ENCODE results near the gene MRPL30.

The MRPL30 gene

DNA sequence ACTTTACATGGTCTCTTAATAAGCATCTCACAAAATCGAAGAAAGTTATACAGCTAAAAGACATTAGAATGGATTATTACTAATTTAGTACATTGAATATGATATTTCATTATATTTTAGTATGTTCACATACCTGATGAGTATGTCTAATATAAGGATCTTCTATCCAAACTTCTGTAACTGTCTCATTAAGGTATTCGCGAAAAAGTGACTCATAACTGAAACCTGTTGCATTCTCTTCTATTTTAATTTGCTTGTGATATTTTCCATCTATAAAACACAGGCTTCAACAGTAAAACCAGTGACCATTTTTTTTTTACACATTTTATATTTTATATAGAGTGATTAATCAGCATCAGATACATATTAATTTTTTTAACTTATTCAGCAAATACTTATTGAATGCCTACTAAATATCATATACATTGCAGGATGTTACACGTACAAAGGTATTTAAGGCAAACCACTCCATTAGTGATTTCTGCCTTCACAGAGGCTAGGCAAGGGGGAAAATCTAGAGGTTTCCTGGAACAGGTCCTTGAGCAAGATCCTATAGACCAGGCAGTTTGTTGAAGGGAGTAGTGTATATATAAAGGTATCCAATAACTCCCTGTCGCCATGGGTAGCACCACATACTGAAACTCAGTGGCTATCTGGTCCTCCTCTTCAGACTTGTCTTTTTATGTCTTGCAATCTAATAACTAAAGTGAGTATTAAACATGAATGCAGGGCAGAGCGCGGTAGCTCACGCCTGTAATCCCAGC lies 9.4 kb upstream of the MRPL30 start:
- TF ChIP-seq POLR2AphosphoS5 (IDR thresholded peaks at IDR 0.05; ENCODE audit: low read depth, low read length) (no peak), FOXP2 (optimal IDR thresholded peaks at IDR 0.05; ENCODE audit: borderline replicate concordance, extremely low read depth, extremely low read length, insufficient read depth) (no peak), TAF1 (IDR thresholded peaks at IDR 0.05; ENCODE audit: borderline replicate concordance, insufficient read depth, low read length) (no peak), SIN3A (IDR thresholded peaks at IDR 0.05; ENCODE audit: borderline replicate concordance, insufficient read depth, low read length) (no peak)
- TF ChIP-seq, protein P1, sequence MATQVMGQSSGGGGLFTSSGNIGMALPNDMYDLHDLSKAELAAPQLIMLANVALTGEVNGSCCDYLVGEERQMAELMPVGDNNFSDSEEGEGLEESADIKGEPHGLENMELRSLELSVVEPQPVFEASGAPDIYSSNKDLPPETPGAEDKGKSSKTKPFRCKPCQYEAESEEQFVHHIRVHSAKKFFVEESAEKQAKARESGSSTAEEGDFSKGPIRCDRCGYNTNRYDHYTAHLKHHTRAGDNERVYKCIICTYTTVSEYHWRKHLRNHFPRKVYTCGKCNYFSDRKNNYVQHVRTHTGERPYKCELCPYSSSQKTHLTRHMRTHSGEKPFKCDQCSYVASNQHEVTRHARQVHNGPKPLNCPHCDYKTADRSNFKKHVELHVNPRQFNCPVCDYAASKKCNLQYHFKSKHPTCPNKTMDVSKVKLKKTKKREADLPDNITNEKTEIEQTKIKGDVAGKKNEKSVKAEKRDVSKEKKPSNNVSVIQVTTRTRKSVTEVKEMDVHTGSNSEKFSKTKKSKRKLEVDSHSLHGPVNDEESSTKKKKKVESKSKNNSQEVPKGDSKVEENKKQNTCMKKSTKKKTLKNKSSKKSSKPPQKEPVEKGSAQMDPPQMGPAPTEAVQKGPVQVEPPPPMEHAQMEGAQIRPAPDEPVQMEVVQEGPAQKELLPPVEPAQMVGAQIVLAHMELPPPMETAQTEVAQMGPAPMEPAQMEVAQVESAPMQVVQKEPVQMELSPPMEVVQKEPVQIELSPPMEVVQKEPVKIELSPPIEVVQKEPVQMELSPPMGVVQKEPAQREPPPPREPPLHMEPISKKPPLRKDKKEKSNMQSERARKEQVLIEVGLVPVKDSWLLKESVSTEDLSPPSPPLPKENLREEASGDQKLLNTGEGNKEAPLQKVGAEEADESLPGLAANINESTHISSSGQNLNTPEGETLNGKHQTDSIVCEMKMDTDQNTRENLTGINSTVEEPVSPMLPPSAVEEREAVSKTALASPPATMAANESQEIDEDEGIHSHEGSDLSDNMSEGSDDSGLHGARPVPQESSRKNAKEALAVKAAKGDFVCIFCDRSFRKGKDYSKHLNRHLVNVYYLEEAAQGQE (IDR thresholded peaks at IDR 0.05; ENCODE audit: insufficient read depth in 1 of 2, low read depth in 2 of 2, low read length in 2 of 2): no peak

DNA sequence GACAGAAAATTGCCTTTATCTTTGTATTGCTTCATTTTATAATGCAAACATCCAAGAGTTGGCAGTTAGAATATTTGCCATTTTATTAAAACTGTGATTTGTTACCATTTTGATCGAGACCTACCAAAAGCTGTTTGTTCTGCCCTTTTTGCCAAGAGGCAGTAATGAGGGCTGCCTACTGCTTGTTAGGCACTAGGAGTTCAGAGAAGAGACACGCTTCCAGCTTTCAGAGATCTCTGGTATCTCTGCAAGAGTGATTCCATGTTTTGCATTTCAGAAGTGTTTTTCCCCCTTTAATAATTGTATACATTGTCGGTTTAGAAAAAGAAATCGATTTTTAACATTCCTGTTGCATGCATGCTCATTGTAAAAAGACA lies 628 bp downstream of the MRPL30 start:
- no peak for TF ChIP-seq FOXP2 (optimal IDR thresholded peaks at IDR 0.05; ENCODE audit: borderline replicate concordance, extremely low read depth, extremely low read length, insufficient read depth)
- TF ChIP-seq, protein P1 (IDR thresholded peaks at IDR 0.05; ENCODE audit: insufficient read depth in 1 of 2, low read depth in 2 of 2, low read length in 2 of 2): no peak
- TF ChIP-seq POLR2AphosphoS5 (IDR thresholded peaks at IDR 0.05; ENCODE audit: low read depth, low read length): no peak
- no peak for TF ChIP-seq TAF1 (IDR thresholded peaks at IDR 0.05; ENCODE audit: borderline replicate concordance, insufficient read depth, low read length)
- no peak for TF ChIP-seq SIN3A (IDR thresholded peaks at IDR 0.05; ENCODE audit: borderline replicate concordance, insufficient read depth, low read length)

DNA sequence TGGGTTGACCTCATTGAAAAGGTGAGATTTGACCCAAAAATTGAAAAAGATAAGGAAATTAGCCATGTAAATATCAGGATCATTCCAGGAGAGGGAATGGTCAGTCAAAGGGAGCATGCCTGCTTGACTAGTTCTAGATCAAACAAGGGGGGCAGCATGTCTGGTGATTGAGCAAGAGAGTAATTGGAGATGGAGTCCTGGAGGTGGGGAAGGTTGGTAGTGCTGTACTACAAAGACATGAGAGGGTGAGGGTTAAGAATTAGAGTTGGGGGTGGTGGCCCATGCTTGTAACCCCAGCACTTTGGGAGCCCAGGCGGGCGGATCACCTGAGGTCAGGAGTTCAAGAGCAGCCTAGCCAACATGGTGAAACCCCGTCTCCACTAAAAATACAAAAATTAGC lies 2.0 kb downstream of the MRPL30 start:
- TF ChIP-seq TAF1 (IDR thresholded peaks at IDR 0.05; ENCODE audit: borderline replicate concordance, insufficient read depth, low read length): no peak
- no peak for TF ChIP-seq FOXP2 (optimal IDR thresholded peaks at IDR 0.05; ENCODE audit: borderline replicate concordance, extremely low read depth, extremely low read length, insufficient read depth)
- no peak for TF ChIP-seq POLR2AphosphoS5 (IDR thresholded peaks at IDR 0.05; ENCODE audit: low read depth, low read length)
- TF ChIP-seq SIN3A (IDR thresholded peaks at IDR 0.05; ENCODE audit: borderline replicate concordance, insufficient read depth, low read length): no peak
- TF ChIP-seq, protein P1 (IDR thresholded peaks at IDR 0.05; ENCODE audit: insufficient read depth in 1 of 2, low read depth in 2 of 2, low read length in 2 of 2): no peak

DNA sequence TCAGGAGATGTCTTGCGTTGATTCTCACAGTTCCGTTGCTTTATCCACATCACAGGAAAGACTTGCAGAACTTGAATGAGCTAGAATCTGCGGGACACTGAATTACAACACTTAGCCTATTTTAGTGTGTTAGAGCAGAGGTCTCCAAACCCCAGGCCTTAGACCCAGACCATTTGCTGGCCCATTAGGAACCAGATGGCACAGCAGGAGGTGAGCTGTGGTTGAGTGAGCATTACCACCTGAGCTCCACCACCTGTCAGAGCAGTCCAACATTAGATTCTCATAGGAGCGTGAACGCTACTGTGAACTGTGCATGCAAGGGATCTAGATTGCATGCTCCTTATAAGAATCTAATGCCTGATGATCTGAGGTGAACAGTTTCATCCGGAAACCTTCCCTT lies 3.8 kb downstream of the MRPL30 start:
- TF ChIP-seq, protein P1 (IDR thresholded peaks at IDR 0.05; ENCODE audit: insufficient read depth in 1 of 2, low read depth in 2 of 2, low read length in 2 of 2): no peak

DNA sequence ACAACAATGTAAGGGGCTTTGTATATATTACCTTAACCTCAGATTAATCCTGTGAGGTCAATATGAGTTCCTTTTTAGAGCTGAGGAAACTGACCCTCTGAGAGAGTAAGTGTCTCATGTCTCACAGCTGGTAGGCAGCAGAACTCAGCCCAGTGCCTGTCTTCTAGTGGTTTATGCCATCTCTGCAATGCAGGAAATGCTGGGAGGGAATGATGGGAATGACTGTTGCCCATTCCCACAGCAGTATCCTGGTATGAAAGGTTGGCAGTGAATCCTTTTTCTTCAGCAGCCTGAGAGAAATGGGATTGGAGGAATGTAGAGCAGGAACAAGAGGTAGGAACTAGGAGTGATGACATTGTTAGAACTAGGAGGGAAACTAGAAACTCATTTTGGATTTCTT lies 6.0 kb downstream of the MRPL30 start:
- no peak for TF ChIP-seq TAF1 (IDR thresholded peaks at IDR 0.05; ENCODE audit: borderline replicate concordance, insufficient read depth, low read length)
- TF ChIP-seq FOXP2 (optimal IDR thresholded peaks at IDR 0.05; ENCODE audit: borderline replicate concordance, extremely low read depth, extremely low read length, insufficient read depth): no peak
- no peak for TF ChIP-seq SIN3A (IDR thresholded peaks at IDR 0.05; ENCODE audit: borderline replicate concordance, insufficient read depth, low read length)
- TF ChIP-seq POLR2AphosphoS5 (IDR thresholded peaks at IDR 0.05; ENCODE audit: low read depth, low read length): no peak
- TF ChIP-seq, protein P1 (IDR thresholded peaks at IDR 0.05; ENCODE audit: insufficient read depth in 1 of 2, low read depth in 2 of 2, low read length in 2 of 2): no peak

Measured in PFSK-1 (cell line).